PC-9 (cell line): ENCODE data around the gene ACAT2.

ENCODE experiments used
- EZH2 ChIP-seq: fragments of 200-600 bp; sonication (generic); IDR thresholded peaks from 2 replicates; pipeline ENCODE4 v1.8.0; 2017; ENCODE audit warnings: antibody characterized with exemption, low read depth
- TF ChIP-seq, protein P1 (sequence below): fragments of 200-600 bp; sonication (generic); conservative IDR thresholded peaks from 2 replicates; pipeline ENCODE4 v1.6.1; 2017; ENCODE audit warnings: mixed run types, antibody characterized with exemption, mild to moderate bottlenecking, moderate library complexity

DNA sequence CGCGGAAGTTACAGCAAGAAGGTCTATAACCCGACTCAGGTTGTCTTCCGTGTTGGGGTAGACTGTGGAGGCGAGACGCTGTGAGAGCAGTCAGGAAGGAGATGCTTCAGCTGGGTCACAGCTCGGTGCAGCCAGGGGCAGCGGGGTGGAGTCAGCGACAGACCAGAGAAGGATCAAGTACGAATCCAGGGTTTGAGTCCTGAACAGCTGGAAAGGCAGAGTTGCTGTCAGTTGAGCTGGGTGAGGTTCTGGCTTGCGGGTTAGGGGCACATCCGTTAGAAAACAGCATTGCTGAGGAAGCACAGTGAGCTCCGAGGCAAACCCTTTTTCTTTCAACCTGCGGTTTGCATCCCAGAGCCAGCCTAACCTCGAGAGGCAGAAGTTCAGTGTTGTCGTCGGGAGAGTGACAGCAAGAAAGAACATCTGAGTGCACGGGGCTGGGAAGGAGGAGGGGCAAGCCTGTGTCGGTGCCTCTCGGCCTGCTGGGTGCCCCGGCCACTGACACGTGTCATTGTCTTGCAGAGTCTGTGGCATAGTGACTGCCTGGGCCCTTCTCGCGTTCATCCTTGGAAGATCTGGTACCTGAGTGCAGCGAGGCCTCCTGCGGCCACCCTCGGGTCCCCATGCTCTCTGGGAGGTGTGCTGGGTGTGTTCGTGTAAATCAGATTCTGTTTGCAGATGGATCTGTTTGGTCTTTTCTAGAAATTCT is 58.2 kb downstream of the ACAT2 start:
- TF ChIP-seq, protein P1, sequence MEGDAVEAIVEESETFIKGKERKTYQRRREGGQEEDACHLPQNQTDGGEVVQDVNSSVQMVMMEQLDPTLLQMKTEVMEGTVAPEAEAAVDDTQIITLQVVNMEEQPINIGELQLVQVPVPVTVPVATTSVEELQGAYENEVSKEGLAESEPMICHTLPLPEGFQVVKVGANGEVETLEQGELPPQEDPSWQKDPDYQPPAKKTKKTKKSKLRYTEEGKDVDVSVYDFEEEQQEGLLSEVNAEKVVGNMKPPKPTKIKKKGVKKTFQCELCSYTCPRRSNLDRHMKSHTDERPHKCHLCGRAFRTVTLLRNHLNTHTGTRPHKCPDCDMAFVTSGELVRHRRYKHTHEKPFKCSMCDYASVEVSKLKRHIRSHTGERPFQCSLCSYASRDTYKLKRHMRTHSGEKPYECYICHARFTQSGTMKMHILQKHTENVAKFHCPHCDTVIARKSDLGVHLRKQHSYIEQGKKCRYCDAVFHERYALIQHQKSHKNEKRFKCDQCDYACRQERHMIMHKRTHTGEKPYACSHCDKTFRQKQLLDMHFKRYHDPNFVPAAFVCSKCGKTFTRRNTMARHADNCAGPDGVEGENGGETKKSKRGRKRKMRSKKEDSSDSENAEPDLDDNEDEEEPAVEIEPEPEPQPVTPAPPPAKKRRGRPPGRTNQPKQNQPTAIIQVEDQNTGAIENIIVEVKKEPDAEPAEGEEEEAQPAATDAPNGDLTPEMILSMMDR: no peak
- TF ChIP-seq EZH2: no peak
